Upper lobe of right lung (tissue), 1 donor: ENCODE results near the gene CAPN7. TPM values are rescaled to one million over a fixed set of nuclear protein-coding genes. Genes with fewer than 3 reads are reported as not detected.

ENCODE experiments used
- ATAC-seq: fragments of 200-7000 bp; cut with Tn5 transposase; one replicate; pipeline ENCODE4 v1.9.1; 2020; ENCODE audit warnings: mild to moderate bottlenecking, moderate library complexity
- DNase-seq: peaks from one replicate; pipeline ENCODE4 v3.0.0-alpha.2; 2020
- H3K27ac ChIP-seq: fragments of 200-600 bp; one replicate; pipeline ENCODE4 v1.8.0; 2022
- H3K27me3 ChIP-seq: fragments of 200-600 bp; one replicate; pipeline ENCODE4 v1.8.0; 2022; ENCODE audit warnings: mild to moderate bottlenecking
- H3K36me3 ChIP-seq: fragments of 200-600 bp; one replicate; pipeline ENCODE4 v1.8.0; 2022
- H3K4me1 ChIP-seq: fragments of 200-600 bp; one replicate; pipeline ENCODE4 v1.8.0; 2022
- H3K4me3 ChIP-seq: fragments of 200-600 bp; one replicate; pipeline ENCODE4 v1.8.0; 2022; ENCODE audit warnings: mild to moderate bottlenecking
- H3K9me3 ChIP-seq: fragments of 200-600 bp; one replicate; pipeline ENCODE4 v1.8.0; 2022
- intact Hi-C: fragments of 100-400 bp; cut with DNase I; formaldehyde crosslinking; loops from one replicate; pipeline ENCODE4 v1.11.0; 2022
- total RNA-seq: library from RNA; stranded (reverse); fragmentation: NEBNext Ultra II Directional; extraction: Animal tissue kit (Norgen Biotek cat#: 25700); gene quantifications from one replicate; pipeline ENCODE4 v1.2.1, GENCODE V29; 2021
- TF ChIP-seq, protein P1 (sequence below): fragments of 200-600 bp; IDR thresholded peaks from one replicate; pipeline ENCODE4 v1.8.0; 2022; ENCODE audit warnings: antibody characterized with exemption
- donor health status: DM: no; HTN: yes; CAD: no; lungs with severe emphysema.

Gene CAPN7
- total RNA-seq, 1 donor from 2014 or later, result 45.1 TPM

DNA sequence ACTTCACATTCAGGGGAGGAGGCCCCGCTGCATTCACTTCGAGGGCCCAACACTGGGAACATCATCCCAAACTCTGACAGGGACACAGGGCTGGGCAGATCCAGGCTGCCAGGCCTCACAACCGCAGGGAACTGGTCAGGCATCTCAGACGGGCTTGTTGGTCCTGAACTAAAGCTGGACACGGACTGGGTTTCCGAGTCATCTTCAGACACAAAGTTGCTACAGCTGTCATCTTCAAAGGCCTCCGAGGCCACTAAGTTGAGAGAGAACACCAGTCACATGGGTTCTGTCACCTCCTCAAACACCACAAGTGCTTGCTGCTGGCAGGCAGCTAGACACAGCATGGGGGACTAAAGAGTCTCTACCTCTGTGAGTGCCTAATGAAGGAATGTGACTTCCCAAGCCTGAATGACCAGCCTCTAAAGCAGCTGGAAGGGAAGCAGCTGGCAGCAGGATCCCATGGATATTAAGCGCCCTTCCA is 50.9 kb downstream of the CAPN7 start:
- H3K27ac ChIP-seq, result no peak overlapping the region
- no peaks in the 10 kb centered on the region for H3K27me3 ChIP-seq
- H3K4me3 ChIP-seq, result no peak overlapping the region
- TF ChIP-seq, protein P1, sequence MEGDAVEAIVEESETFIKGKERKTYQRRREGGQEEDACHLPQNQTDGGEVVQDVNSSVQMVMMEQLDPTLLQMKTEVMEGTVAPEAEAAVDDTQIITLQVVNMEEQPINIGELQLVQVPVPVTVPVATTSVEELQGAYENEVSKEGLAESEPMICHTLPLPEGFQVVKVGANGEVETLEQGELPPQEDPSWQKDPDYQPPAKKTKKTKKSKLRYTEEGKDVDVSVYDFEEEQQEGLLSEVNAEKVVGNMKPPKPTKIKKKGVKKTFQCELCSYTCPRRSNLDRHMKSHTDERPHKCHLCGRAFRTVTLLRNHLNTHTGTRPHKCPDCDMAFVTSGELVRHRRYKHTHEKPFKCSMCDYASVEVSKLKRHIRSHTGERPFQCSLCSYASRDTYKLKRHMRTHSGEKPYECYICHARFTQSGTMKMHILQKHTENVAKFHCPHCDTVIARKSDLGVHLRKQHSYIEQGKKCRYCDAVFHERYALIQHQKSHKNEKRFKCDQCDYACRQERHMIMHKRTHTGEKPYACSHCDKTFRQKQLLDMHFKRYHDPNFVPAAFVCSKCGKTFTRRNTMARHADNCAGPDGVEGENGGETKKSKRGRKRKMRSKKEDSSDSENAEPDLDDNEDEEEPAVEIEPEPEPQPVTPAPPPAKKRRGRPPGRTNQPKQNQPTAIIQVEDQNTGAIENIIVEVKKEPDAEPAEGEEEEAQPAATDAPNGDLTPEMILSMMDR, result no peak
- ATAC-seq (peak; percentile 77), DNase-seq (peak; percentile 63)
- H3K4me1 ChIP-seq, result no peaks in the 10 kb centered on the region
- peaks cover 97% of the 10 kb centered on the region for H3K36me3 ChIP-seq
- H3K9me3 ChIP-seq, result no peaks in the 10 kb centered on the region
- intact Hi-C loops, result no loop called here

- Histone ChIP-seq H3K9me3 (no peaks in the 10 kb centered on the region), H3K4me1 (no peaks in the 10 kb centered on the region), H3K36me3 (peaks cover 82% of the 10 kb centered on the region), H3K27ac (no peak overlapping the region), H3K27me3 (no peaks in the 10 kb centered on the region), H3K4me3 (no peak overlapping the region)
- TF ChIP-seq, protein P1, result no peak
- intact Hi-C loops, result no loop called here
- ATAC-seq, result no peak
- peak; percentile 52 for DNase-seq
Measured at GRCh38 chr3:15258720-15259119, 52.7 kb downstream of the CAPN7 start.

- H3K4me1 ChIP-seq, result peaks cover 6% of the 10 kb centered on the region
- no peak overlapping the region for H3K27ac ChIP-seq
- no peak for DNase-seq
- intact Hi-C loops, result loop anchor here (10.0 kb wide), 1 partner anchor 124 kb away; no protein-coding TSS in a partner anchor
- H3K9me3 ChIP-seq, result no peaks in the 10 kb centered on the region
- peaks cover 64% of the 10 kb centered on the region for H3K36me3 ChIP-seq
- TF ChIP-seq, protein P1, result no peak
- no peaks in the 10 kb centered on the region for H3K27me3 ChIP-seq
- ATAC-seq, result no peak
- no peak overlapping the region for H3K4me3 ChIP-seq
Measured at GRCh38 chr3:15260531-15260930, 54.5 kb downstream of the CAPN7 start.

DNA sequence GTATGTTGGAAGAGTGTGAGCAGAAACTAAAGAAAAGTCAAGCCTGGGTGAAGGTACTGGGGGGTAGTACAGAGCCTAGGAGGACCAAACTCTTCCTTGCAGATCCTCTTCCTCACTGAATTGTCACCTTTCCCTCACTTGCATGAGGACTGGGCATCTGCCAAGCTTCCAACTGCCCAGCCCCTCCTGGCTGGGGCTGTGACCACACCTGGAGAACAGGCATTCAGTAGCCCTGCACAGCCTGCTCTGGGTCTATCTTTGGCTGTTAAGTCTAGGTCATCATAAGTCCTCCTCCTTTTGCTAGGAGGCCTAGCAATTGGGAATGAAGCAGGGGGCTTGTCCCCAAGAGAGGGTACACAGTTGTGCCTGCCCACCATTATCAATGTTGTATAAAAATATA is 55.2 kb downstream of the CAPN7 start:
- H3K27ac ChIP-seq, result no peak overlapping the region
- no peaks in the 10 kb centered on the region for H3K27me3 ChIP-seq
- no peaks in the 10 kb centered on the region for H3K9me3 ChIP-seq
- TF ChIP-seq, protein P1, result no peak
- peaks cover 56% of the 10 kb centered on the region for H3K36me3 ChIP-seq
- DNase-seq (no peak), ATAC-seq (no peak)
- intact Hi-C loops, result loop anchor here (10.0 kb wide), 1 partner anchor 124 kb away; no protein-coding TSS in a partner anchor
- H3K4me1 ChIP-seq, result peaks cover 11% of the 10 kb centered on the region
- no peak overlapping the region for H3K4me3 ChIP-seq

- no peak overlapping the region for H3K27ac ChIP-seq
- intact Hi-C loops, result loop anchor here (10.0 kb wide), 1 partner anchor 123 kb away; no protein-coding TSS in a partner anchor
- peaks cover 11% of the 10 kb centered on the region for H3K4me1 ChIP-seq
Measured at GRCh38 chr3:15262021-15262420, 56.0 kb downstream of the CAPN7 start.

More at GRCh38 chr3:15262021-15262420, 56.0 kb downstream of the CAPN7 start:
- Histone ChIP-seq H3K36me3 (peaks cover 50% of the 10 kb centered on the region), H3K4me3 (no peak overlapping the region), H3K9me3 (no peaks in the 10 kb centered on the region), H3K27me3 (no peaks in the 10 kb centered on the region)
- no peak for ATAC-seq
- peak; percentile 37 for DNase-seq
- TF ChIP-seq, protein P1, result no peak
